ENCODE data around the gene AOAH. TPM values are rescaled to one million over a fixed set of nuclear protein-coding genes. Genes with fewer than 3 reads are reported as not detected.

Gene AOAH
- total RNA-seq = 1.9 TPM
- long read RNA-seq = 0 reads

- peak; percentile 84 for DNase-seq (ENCODE audit: missing footprints)
- intact Hi-C loops (cut with DNase I) = no loop called here
- peak; percentile 78 for ATAC-seq
Observed at GRCh38 chr7:36723951-36724664, at the start of gene AOAH. Gene AOAH, minus strand, starts transcription at chr7:36724494. Its CDS starts 346 bp downstream, at chr7:36724148.

GRCh38 chr7:36766451-36766850 lies 42.2 kb upstream of the AOAH start:
- intact Hi-C loops (cut with DNase I) = no loop called here
- ATAC-seq (no peak), DNase-seq (ENCODE audit: missing footprints) (no peak)

GRCh38 chr7:36765605-36766004 lies 41.3 kb upstream of the AOAH start:
- intact Hi-C loops (cut with DNase I) = no loop called here
- DNase-seq (ENCODE audit: missing footprints) = no peak
- no peak for ATAC-seq

GRCh38 chr7:36764929-36765328 lies 40.6 kb upstream of the AOAH start:
- intact Hi-C loops (cut with DNase I) = no loop called here
- DNase-seq (ENCODE audit: missing footprints) = no peak
- ATAC-seq = no peak

- DNase-seq (ENCODE audit: missing footprints) (no peak), ATAC-seq (no peak)
- intact Hi-C loops (cut with DNase I) = no loop called here
Observed at GRCh38 chr7:36763132-36763816, 39.0 kb upstream of the AOAH start.

GRCh38 chr7:36762394-36762793 lies 38.1 kb upstream of the AOAH start:
- intact Hi-C loops (cut with DNase I) = no loop called here
- ATAC-seq (no peak), DNase-seq (ENCODE audit: missing footprints) (no peak)

- intact Hi-C loops (cut with DNase I) = no loop called here
- ATAC-seq (no peak), DNase-seq (ENCODE audit: missing footprints) (no peak)
Observed at GRCh38 chr7:36761835-36762234, 37.5 kb upstream of the AOAH start.

GRCh38 chr7:36760856-36761762 lies 36.8 kb upstream of the AOAH start:
- intact Hi-C loops (cut with DNase I) = no loop called here
- DNase-seq (ENCODE audit: missing footprints) = no peak
- no peak for ATAC-seq

- DNase-seq (ENCODE audit: missing footprints) (no peak), ATAC-seq (no peak)
- intact Hi-C loops (cut with DNase I) = no loop called here
Observed at GRCh38 chr7:36758879-36759278, 34.6 kb upstream of the AOAH start.

- ATAC-seq (no peak), DNase-seq (ENCODE audit: missing footprints) (no peak)
- intact Hi-C loops (cut with DNase I) = no loop called here
Observed at GRCh38 chr7:36755484-36755883, 31.2 kb upstream of the AOAH start.

- no peak for ATAC-seq
- intact Hi-C loops (cut with DNase I) = no loop called here
- DNase-seq (ENCODE audit: missing footprints) = no peak
Observed at GRCh38 chr7:36752026-36752711, 27.9 kb upstream of the AOAH start.

- intact Hi-C loops (cut with DNase I) = no loop called here
- DNase-seq (ENCODE audit: missing footprints) = no peak
- no peak for ATAC-seq
Observed at GRCh38 chr7:36750451-36750850, 26.2 kb upstream of the AOAH start.

GRCh38 chr7:36749282-36749960 lies 25.1 kb upstream of the AOAH start:
- ATAC-seq (peak; percentile 26), DNase-seq (ENCODE audit: missing footprints) (no peak)
- intact Hi-C loops (cut with DNase I) = no loop called here

- DNase-seq (ENCODE audit: missing footprints) (no peak), ATAC-seq (no peak)
- intact Hi-C loops (cut with DNase I) = no loop called here
Observed at GRCh38 chr7:36748017-36748487, 23.8 kb upstream of the AOAH start.

GRCh38 chr7:36747280-36748016 lies 23.2 kb upstream of the AOAH start:
- intact Hi-C loops (cut with DNase I) = no loop called here
- DNase-seq (ENCODE audit: missing footprints) (no peak), ATAC-seq (no peak)

GRCh38 chr7:36746347-36746746 lies 22.1 kb upstream of the AOAH start:
- DNase-seq (ENCODE audit: missing footprints) (no peak), ATAC-seq (no peak)
- intact Hi-C loops (cut with DNase I) = no loop called here

- ATAC-seq = peak; percentile 62
- intact Hi-C loops (cut with DNase I) = no loop called here
- no peak for DNase-seq (ENCODE audit: missing footprints)
Observed at GRCh38 chr7:36742911-36743775, 18.8 kb upstream of the AOAH start.
